ENCODE results near the gene TTC5. TPM values are rescaled to one million over a fixed set of nuclear protein-coding genes. Genes with fewer than 3 reads are reported as not detected.

Gene TTC5
- total RNA-seq (2022; extraction: Qiagen RNA extraction; ENCODE audit: low read depth): 19.3 to 28.8 TPM (median 20.3 TPM) in 5 replicates

GRCh38 chr14:20305265-20306078 is at the start of gene TTC5:
Gene TTC5, minus strand, starts transcription at chr14:20305951. Its CDS starts 14 bp downstream, at chr14:20305937.

GRCh38 chr14:20343092-20343861 is 37.5 kb upstream of the TTC5 start, which contains the start of gene PARP2:
Gene PARP2, plus strand, starts transcription at chr14:20343635. Its CDS starts 7 bp downstream, at chr14:20343642.

GRCh38 chr14:20332788-20333493 is 27.2 kb upstream of the TTC5 start, which contains the start of gene CCNB1IP1:
Gene CCNB1IP1, minus strand, starts transcription at chr14:20333279. Its CDS starts 16,756 bp downstream, at chr14:20316523.

Other genes starting within 250 kb of the TTC5 start
- not detected in 5 replicates for gene OR4L1, start 245.9 kb downstream of the TTC5 start, total RNA-seq (2022; extraction: Qiagen RNA extraction; ENCODE audit: low read depth)
- gene OR4K17, start 195.2 kb downstream of the TTC5 start, total RNA-seq (2022; extraction: Qiagen RNA extraction; ENCODE audit: low read depth): not detected in 5 replicates
- gene OR4N5, start 167.1 kb downstream of the TTC5 start, total RNA-seq (2022; extraction: Qiagen RNA extraction; ENCODE audit: low read depth): not detected in 5 replicates
- not detected in 5 replicates for gene OR11G2, start 115.1 kb downstream of the TTC5 start, total RNA-seq (2022; extraction: Qiagen RNA extraction; ENCODE audit: low read depth)
- gene OR11H6, start 82.2 kb downstream of the TTC5 start, total RNA-seq (2022; extraction: Qiagen RNA extraction; ENCODE audit: low read depth): not detected in 5 replicates
- gene OR11H7, start 77.0 kb downstream of the TTC5 start, total RNA-seq (2022; extraction: Qiagen RNA extraction; ENCODE audit: low read depth): not detected in 5 replicates
- not detected in 5 replicates for gene OR11H4, start 66.7 kb downstream of the TTC5 start, total RNA-seq (2022; extraction: Qiagen RNA extraction; ENCODE audit: low read depth)
- 36.5 to 60.3 TPM (median 39.8 TPM) in 5 replicates for gene CCNB1IP1, start 27.3 kb upstream of the TTC5 start, total RNA-seq (2022; extraction: Qiagen RNA extraction; ENCODE audit: low read depth)
- gene PARP2, start 37.7 kb upstream of the TTC5 start, total RNA-seq (2022; extraction: Qiagen RNA extraction; ENCODE audit: low read depth): 19.6 to 28.9 TPM (median 20.4 TPM) in 5 replicates
- gene TEP1, start 107.5 kb upstream of the TTC5 start, total RNA-seq (2022; extraction: Qiagen RNA extraction; ENCODE audit: low read depth): 9.1 to 13.3 TPM (median 9.9 TPM) in 5 replicates
- not detected in 5 replicates for gene KLHL33, start 130.2 kb upstream of the TTC5 start, total RNA-seq (2022; extraction: Qiagen RNA extraction; ENCODE audit: low read depth)
- 19.0 to 28.9 TPM (median 25.5 TPM) in 5 replicates for gene OSGEP, start 148.9 kb upstream of the TTC5 start, total RNA-seq (2022; extraction: Qiagen RNA extraction; ENCODE audit: low read depth)
- gene APEX1, start 149.3 kb upstream of the TTC5 start, total RNA-seq (2022; extraction: Qiagen RNA extraction; ENCODE audit: low read depth): 248 to 284 TPM (median 259 TPM) in 5 replicates
- 26.3 to 41.0 TPM (median 34.0 TPM) in 5 replicates for gene PIP4P1, start 155.5 kb upstream of the TTC5 start, total RNA-seq (2022; extraction: Qiagen RNA extraction; ENCODE audit: low read depth)
- gene PNP, start 163.5 kb upstream of the TTC5 start, total RNA-seq (2022; extraction: Qiagen RNA extraction; ENCODE audit: low read depth): 148 to 204 TPM (median 152 TPM) in 5 replicates
- 0.20 to 0.40 TPM (median 0.27 TPM) in 5 replicates for gene RNASE10, start 199.6 kb upstream of the TTC5 start, total RNA-seq (2022; extraction: Qiagen RNA extraction; ENCODE audit: low read depth)